Thoracic aorta (tissue), 2 donors: Measurements from ENCODE around the gene SELENOO. TPM values are rescaled to one million over a fixed set of nuclear protein-coding genes. Genes with fewer than 3 reads are reported as not detected.

ENCODE experiments used
- ATAC-seq: fragments of 150-250 bp; one replicate; pipeline ENCODE4 v1.8.0; 2017; ENCODE audit warnings: low read depth; ENCODE audit not compliant: insufficient number of reproducible peaks, low FRiP score
- DNase-seq: peaks from one replicate; pipeline ENCODE4 v3.0.0-alpha.2; 2020; ENCODE audit warnings: low spot score
- H3K27ac ChIP-seq, 2 donors: fragments of 200-600 bp; sonication (generic); 1 replicate in 1 of 2; 2 replicates in 1 of 2; pipeline ENCODE4 v1.5.1; 2016; ENCODE audit warnings: mild to moderate bottlenecking in 2 of 2, moderate library complexity in 2 of 2
- H3K27me3 ChIP-seq: fragments of 200-600 bp; sonication (generic); replicated peaks from 2 replicates; pipeline ENCODE4 v1.6.0; 2016; ENCODE audit warnings: mild to moderate bottlenecking; ENCODE audit not compliant: insufficient read depth
- H3K36me3 ChIP-seq: fragments of 200-600 bp; sonication (generic); one replicate; pipeline ENCODE4 v1.5.1; 2016
- H3K4me1 ChIP-seq, 2 donors: fragments of 200-600 bp; sonication (generic); 1 replicate in 1 of 2; 2 replicates in 1 of 2; pipeline versions ENCODE4 v1.5.1 to v1.6.0; 2016; ENCODE audit warnings: low read depth in 2 of 2, mild to moderate bottlenecking in 1 of 2; ENCODE audit not compliant: control insufficient read depth in 1 of 2
- H3K4me3 ChIP-seq: fragments of 200-600 bp; sonication (generic); 2 replicates; pipeline ENCODE4 v1.5.1; 2016; ENCODE audit warnings: mild to moderate bottlenecking
- H3K9me3 ChIP-seq: fragments of 200-600 bp; sonication (generic); 2 replicates; pipeline ENCODE4 v1.5.1; 2016
- total RNA-seq, 2 donors: library from RNA; depleted of rRNA; stranded (reverse); fragments of >200 nt; gene quantifications; one replicate each; pipeline versions ENCODE4 v1.1.0 to v1.2.3, GENCODE V29; 2016
- TF ChIP-seq, protein P1 (sequence below): fragments of 200-600 bp; sonication (generic); IDR thresholded peaks from one replicate; pipeline ENCODE4 v1.5.1; 2019; ENCODE audit warnings: antibody characterized with exemption

SELENOO gene
- total RNA-seq, 2 donors from 2014 or later: 25.6 to 41.0 TPM

GRCh38 chr22:50180727-50181521 is 19.9 kb upstream of the SELENOO start:
- DNase-seq (no peak), ATAC-seq (no peak)
- H3K27ac ChIP-seq: no peak overlapping the region
- TF ChIP-seq, protein P1, sequence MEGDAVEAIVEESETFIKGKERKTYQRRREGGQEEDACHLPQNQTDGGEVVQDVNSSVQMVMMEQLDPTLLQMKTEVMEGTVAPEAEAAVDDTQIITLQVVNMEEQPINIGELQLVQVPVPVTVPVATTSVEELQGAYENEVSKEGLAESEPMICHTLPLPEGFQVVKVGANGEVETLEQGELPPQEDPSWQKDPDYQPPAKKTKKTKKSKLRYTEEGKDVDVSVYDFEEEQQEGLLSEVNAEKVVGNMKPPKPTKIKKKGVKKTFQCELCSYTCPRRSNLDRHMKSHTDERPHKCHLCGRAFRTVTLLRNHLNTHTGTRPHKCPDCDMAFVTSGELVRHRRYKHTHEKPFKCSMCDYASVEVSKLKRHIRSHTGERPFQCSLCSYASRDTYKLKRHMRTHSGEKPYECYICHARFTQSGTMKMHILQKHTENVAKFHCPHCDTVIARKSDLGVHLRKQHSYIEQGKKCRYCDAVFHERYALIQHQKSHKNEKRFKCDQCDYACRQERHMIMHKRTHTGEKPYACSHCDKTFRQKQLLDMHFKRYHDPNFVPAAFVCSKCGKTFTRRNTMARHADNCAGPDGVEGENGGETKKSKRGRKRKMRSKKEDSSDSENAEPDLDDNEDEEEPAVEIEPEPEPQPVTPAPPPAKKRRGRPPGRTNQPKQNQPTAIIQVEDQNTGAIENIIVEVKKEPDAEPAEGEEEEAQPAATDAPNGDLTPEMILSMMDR: no peak
- H3K36me3 ChIP-seq: no peaks in the 10 kb centered on the region
- H3K27me3 ChIP-seq: no peaks in the 10 kb centered on the region
- peaks cover 9 to 18% of the 10 kb centered on the region in 2 donors for H3K4me1 ChIP-seq
- no peaks in the 10 kb centered on the region for H3K9me3 ChIP-seq
- no peak overlapping the region for H3K4me3 ChIP-seq

DNA sequence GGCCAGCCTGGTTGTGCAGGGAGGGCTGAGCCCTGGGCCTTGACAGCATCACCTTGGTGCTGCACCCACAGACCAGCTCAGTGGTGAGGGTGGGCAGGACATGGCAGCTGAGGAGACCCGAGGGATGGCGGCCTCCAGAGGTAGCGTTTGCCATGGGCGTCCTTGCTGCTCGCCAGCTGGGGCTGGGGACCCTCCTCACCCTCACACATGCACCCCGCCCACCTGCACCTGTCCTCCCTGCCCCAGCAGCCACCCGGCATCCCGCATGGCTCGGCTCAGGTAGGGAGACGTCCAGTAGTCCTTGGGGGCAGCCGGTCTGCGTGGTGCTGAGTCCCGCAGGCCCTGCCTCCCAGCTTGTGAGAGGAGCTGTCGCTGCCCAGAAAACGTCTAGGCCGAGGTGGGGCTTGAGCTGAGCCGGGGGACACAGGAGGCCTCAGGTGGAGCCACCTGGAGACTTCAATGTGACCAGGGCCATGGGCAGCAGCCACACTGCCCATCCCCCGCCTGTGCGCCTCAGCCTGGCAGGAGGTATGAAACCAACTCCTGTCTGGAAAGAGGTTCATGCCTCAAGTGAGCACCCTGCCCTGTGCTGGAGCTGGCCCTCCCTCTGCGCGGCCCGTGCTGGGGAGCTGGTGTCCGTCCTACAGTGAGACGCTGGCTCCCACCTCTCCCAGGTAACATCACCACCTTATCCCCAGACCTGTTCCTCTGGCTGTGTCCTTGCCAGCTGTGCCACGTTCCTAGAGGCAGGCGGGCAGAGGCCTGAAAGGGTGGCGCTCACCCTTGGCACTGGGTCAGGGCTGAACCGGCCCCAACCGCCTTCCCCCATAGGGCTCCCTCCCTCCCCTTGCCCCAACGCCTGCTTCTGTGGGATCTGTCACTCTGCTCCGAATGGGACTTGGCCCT is 18.4 kb upstream of the SELENOO start:
- ATAC-seq: no peak
- Histone ChIP-seq H3K27ac (no peak overlapping the region), H3K27me3 (no peaks in the 10 kb centered on the region), H3K36me3 (no peaks in the 10 kb centered on the region), H3K4me1 (peaks cover 19 to 28% of the 10 kb centered on the region in 2 donors), H3K4me3 (no peak overlapping the region), H3K9me3 (no peaks in the 10 kb centered on the region)
- TF ChIP-seq, protein P1: no peak
- no peak for DNase-seq

DNA sequence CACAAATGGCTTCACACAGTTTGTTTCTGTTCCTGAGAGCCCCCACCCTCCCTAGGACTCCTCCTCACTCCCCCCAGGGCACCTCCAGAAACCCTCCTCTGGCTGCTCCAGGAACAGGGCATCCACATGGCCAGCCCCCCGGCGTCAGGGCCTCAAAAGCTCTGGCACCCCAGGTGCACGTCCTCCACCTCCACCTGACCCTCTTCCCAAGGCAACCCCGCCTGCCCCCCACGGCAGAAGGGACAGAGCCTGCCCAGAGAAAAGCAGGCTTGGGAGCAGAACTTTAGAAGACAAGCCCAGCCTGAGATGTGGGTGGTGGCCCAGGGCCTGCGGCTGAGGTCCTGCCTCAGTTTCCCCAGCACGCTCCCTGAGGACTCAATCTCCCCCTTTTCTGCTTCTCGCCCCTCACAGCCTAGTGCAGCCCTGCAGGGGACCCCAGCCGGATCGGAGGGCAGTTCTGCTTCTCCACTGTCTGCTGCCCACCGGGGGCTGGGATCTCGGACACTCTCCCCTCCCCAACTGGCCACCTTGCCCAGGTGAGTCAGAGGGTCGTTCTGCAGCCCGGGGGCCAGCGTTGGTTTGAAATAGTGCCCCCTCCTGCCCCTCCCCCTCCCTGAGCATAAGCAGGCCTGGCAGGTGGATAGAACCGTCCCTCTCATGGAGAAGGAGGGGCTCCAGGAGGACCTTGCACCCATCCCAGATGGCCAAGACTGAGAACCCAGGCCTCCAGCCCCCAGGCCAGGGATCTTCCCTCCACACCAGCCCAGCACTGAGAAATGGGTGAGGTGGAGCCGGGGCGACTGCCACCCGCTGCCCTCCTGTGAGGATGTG is 17.5 kb upstream of the SELENOO start:
- Histone ChIP-seq H3K4me1 (peaks cover 20 to 28% of the 10 kb centered on the region in 2 donors), H3K27ac (no peak overlapping the region), H3K36me3 (no peaks in the 10 kb centered on the region), H3K27me3 (no peaks in the 10 kb centered on the region), H3K4me3 (no peak overlapping the region), H3K9me3 (no peaks in the 10 kb centered on the region)
- TF ChIP-seq, protein P1: no peak
- ATAC-seq: no peak
- no peak for DNase-seq

DNA sequence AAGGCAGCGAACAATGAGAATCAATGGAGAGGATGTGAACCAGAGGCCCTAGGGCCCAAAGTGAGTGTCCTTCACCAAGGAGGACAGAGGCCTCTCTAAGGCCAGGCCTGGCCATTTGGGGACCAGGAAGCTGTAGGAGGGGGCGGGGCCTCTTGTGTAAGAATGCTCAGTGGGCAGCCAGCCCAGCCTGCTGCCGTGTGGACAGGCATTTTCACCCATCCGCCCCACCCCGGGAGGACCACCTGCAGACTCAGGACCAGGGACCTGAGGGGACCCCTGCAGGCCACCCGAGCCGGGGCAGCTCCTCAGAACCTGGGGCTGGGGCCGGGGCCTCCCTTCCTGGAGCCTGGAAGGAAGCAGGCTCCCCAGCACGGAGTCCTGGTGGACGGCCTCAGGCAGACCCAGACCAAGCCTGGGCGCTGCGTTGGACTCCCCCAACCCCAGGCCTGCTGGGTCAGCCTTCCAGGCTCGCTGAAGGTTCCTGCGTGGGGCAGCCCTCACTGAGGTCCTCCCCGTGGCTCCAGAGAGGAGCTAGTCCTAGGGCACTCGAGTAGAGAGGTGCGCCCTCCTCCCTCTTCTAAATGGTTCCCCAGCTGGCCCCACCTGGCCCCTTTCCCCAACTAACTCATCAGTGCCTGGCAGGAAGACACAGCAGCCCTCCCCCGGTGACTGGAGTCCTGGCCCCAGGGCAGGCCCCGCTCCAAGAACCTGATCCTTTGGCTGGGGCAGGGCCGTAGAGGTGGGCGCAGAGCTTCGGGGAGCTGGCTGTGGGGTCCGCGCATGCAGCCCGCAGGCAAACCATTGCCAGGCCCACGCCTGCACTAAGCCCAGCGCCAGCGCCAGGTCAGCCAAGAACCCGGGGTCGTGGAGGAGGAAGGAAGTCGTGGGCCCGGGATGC is 16.6 kb upstream of the SELENOO start:
- no peak for ATAC-seq
- DNase-seq: no peak

More for the DNA sequence above, 16.6 kb upstream of the SELENOO start:
- Histone ChIP-seq H3K27me3 (no peaks in the 10 kb centered on the region), H3K36me3 (no peaks in the 10 kb centered on the region), H3K9me3 (no peaks in the 10 kb centered on the region), H3K4me1 (peaks cover 22 to 34% of the 10 kb centered on the region in 2 donors), H3K27ac (no peak overlapping the region), H3K4me3 (peak overlapping the region; percentile 93)
- TF ChIP-seq, protein P1: no peak
